OCI-LY1 (cell line): ENCODE results near the gene DOCK10.
A peak's percentile ranks its signal among the peaks of the same experiment; 100 is the strongest.

Experiments used
- H2AFZ ChIP-seq: fragments of 200-600 bp; sonication (generic), shearing (Covaris generic); 2 replicates; pipeline ENCODE4 v1.6.0; 2014; ENCODE audit warnings: antibody characterized with exemption, mild to moderate bottlenecking, low read length
- H3F3A ChIP-seq: fragments of 200-600 bp; sonication (generic), shearing (Covaris generic); 2 replicates; pipeline ENCODE4 v1.6.0; 2014; ENCODE audit warnings: mild to moderate bottlenecking, antibody characterized with exemption, low read length, moderate library complexity; ENCODE audit not compliant: insufficient read depth
- H3K27ac ChIP-seq: fragments of 200-600 bp; sonication (generic); 2 replicates; pipeline ENCODE4 v1.5.1; 2014; ENCODE audit warnings: low read length, mixed run types, mild to moderate bottlenecking, low read depth; ENCODE audit not compliant: poor library complexity, severe bottlenecking
- H3K27me3 ChIP-seq: fragments of 200-600 bp; sonication (generic); 2 replicates; pipeline ENCODE4 v1.6.0; 2014; ENCODE audit warnings: antibody characterized with exemption, mild to moderate bottlenecking, low read length, moderate library complexity; ENCODE audit not compliant: insufficient read depth
- H3K36me3 ChIP-seq: fragments of 200-600 bp; sonication (generic); 2 replicates; pipeline ENCODE4 v1.6.1; 2014; ENCODE audit warnings: mild to moderate bottlenecking, antibody characterized with exemption, low read length, moderate library complexity, mixed read lengths; ENCODE audit not compliant: insufficient read depth
- H3K4me1 ChIP-seq: fragments of 200-600 bp; sonication (generic); 2 replicates; pipeline ENCODE4 v1.5.1; 2014; ENCODE audit warnings: mild to moderate bottlenecking, low read length, moderate library complexity; ENCODE audit not compliant: insufficient read depth, severe bottlenecking
- H3K4me2 ChIP-seq: fragments of 200-600 bp; sonication (generic), shearing (Covaris generic); 2 replicates; pipeline ENCODE4 v1.6.1; 2014; ENCODE audit warnings: low read length
- H3K4me3 ChIP-seq: fragments of 200-600 bp; sonication (generic); 2 replicates; pipeline ENCODE4 v1.5.1; 2014; ENCODE audit warnings: low read length, low read depth, mild to moderate bottlenecking, mixed read lengths; ENCODE audit not compliant: poor library complexity, severe bottlenecking
- H3K79me2 ChIP-seq: fragments of 200-600 bp; shearing (Covaris generic); 2 replicates; pipeline ENCODE4 v1.6.1; 2016; ENCODE audit warnings: mixed run types, low read length, mixed read lengths; ENCODE audit not compliant: insufficient read depth
- H3K9ac ChIP-seq: fragments of 200-600 bp; sonication (generic), shearing (Covaris generic); 2 replicates; pipeline ENCODE4 v1.6.1; 2014; ENCODE audit warnings: mild to moderate bottlenecking, low read length, mixed read lengths
- H3K9me2 ChIP-seq: fragments of 200-600 bp; sonication (generic), shearing (Covaris generic); 2 replicates; pipeline ENCODE4 v1.6.1; 2014; ENCODE audit warnings: low read depth, mild to moderate bottlenecking, low read length, mixed read lengths
- H3K9me3 ChIP-seq: fragments of 200-600 bp; shearing (Covaris generic); 2 replicates; pipeline ENCODE4 v1.6.1; 2014; ENCODE audit warnings: low read length, mixed read lengths
- H4K20me1 ChIP-seq: fragments of 200-600 bp; sonication (generic), shearing (Covaris generic); 2 replicates; pipeline ENCODE4 v1.6.0; 2016; ENCODE audit warnings: mild to moderate bottlenecking, low read length; ENCODE audit not compliant: insufficient read depth
- EZH2 ChIP-seq: fragments of 200-600 bp; sonication (generic), shearing (Covaris generic); IDR thresholded peaks from 2 replicates; pipeline ENCODE4 v1.8.0; 2017; ENCODE audit warnings: borderline replicate concordance, mixed run types, mild to moderate bottlenecking, antibody characterized with exemption, low read length, moderate library complexity, mixed read lengths
- TF ChIP-seq, protein P1 (sequence below): fragments of 200-600 bp; sonication (generic), shearing (Covaris generic); IDR thresholded peaks from 2 replicates; pipeline ENCODE4 v1.5.1; 2017; ENCODE audit warnings: mild to moderate bottlenecking, antibody characterized with exemption, low read length, moderate library complexity, mixed read lengths

DOCK10 gene

DNA sequence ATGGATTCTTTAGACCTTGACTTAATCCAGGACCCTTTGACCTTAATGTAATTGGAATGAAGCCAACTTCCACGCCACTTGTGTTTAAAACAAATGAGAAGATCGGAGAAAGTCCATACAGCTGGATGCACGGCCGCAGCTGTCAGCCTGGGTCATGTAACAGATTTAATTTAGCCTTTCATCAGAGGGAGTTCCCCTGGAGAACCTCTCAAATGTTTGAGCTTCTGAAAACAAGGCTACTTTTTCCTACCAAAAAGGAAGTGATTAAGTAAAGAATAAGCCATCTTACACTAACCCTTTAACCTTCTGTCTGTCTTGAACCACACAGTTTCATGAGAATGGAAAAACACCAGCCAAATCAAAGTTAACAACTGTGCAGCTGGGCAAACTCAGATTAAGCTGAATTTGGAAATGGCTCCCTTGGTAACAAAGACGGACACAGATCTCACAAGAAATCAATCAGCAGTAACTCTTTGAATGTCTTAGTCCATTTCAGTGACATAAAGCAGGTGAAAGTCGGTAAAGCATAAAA is 103.6 kb downstream of the DOCK10 start:
- peak overlapping the region; percentile 68 for H3K27ac ChIP-seq
- no peaks in the 10 kb centered on the region for H4K20me1 ChIP-seq
- TF ChIP-seq EZH2, result no peak
- TF ChIP-seq, protein P1, sequence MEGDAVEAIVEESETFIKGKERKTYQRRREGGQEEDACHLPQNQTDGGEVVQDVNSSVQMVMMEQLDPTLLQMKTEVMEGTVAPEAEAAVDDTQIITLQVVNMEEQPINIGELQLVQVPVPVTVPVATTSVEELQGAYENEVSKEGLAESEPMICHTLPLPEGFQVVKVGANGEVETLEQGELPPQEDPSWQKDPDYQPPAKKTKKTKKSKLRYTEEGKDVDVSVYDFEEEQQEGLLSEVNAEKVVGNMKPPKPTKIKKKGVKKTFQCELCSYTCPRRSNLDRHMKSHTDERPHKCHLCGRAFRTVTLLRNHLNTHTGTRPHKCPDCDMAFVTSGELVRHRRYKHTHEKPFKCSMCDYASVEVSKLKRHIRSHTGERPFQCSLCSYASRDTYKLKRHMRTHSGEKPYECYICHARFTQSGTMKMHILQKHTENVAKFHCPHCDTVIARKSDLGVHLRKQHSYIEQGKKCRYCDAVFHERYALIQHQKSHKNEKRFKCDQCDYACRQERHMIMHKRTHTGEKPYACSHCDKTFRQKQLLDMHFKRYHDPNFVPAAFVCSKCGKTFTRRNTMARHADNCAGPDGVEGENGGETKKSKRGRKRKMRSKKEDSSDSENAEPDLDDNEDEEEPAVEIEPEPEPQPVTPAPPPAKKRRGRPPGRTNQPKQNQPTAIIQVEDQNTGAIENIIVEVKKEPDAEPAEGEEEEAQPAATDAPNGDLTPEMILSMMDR, result no peak
- no peaks in the 10 kb centered on the region for H3K36me3 ChIP-seq
- no peak overlapping the region for H3K4me3 ChIP-seq
- H3K4me2 ChIP-seq, result peak overlapping the region; percentile 43
- no peak overlapping the region for H3K9ac ChIP-seq
- no peaks in the 10 kb centered on the region for H3F3A ChIP-seq
- H3K9me3 ChIP-seq, result no peaks in the 10 kb centered on the region
- no peaks in the 10 kb centered on the region for H3K9me2 ChIP-seq
- H3K27me3 ChIP-seq, result no peaks in the 10 kb centered on the region
- H3K79me2 ChIP-seq, result no peaks in the 10 kb centered on the region
- H3K4me1 ChIP-seq, result peaks cover 39% of the 10 kb centered on the region
- no peak overlapping the region for H2AFZ ChIP-seq

DNA sequence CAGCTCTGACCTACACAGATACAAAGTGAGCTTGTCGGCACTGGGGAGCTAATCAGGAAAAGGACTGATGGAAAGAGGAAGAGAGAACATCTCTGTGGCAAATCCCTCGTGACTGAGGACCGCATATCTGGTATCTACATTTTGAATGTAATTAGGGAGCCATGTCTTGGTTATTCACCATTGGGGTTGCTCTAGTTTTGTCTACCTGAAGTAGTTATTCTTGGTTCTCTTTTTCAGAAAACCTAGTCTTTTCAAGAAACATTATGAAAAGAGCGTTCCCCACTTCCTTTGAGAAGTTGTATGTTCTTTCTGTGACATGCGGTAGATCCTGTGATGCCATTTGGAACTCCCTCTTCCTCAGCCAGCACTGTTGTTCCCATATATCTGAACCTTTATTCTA is 104.4 kb downstream of the DOCK10 start:
- Histone ChIP-seq H3K79me2 (no peaks in the 10 kb centered on the region), H4K20me1 (no peaks in the 10 kb centered on the region), H3K4me2 (peak overlapping the region; percentile 43)

DNA sequence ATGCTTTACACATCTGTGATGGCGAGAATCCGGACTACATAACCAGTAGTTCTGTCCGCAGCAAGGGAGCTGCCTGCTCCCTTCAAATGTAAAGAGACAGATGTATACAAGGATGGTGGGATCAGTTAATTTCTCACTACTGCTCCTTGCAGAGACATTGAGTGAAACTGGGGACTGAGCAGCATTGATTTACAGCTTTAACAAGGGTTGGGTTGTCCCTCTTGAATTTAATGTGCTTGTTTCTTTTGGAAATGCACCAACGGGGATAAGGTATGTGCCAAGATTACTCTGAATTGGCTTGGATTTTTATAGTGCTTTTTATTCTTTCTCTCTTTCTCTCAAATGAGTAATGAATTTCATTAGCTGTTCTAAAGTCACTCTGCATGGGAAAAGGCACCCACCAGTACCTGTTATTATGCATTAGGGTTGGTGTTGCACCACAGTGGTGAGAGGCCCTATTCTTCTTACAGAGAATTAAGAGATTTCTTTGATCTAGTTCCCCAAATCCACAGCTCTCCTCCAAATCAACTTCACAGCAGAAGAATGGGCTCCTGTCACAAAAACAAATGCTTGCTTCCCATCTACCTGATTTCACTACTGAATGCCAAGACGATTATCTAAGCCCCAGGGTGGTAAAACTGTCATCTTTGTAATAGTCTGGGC is 107.6 kb downstream of the DOCK10 start:
- Histone ChIP-seq H3K36me3 (no peaks in the 10 kb centered on the region), H3K4me1 (peaks cover 22% of the 10 kb centered on the region), H3K4me2 (no peak overlapping the region), H3K27me3 (no peaks in the 10 kb centered on the region), H4K20me1 (no peaks in the 10 kb centered on the region), H3F3A (no peaks in the 10 kb centered on the region), H3K27ac (no peak overlapping the region), H3K4me3 (no peak overlapping the region), H3K9me3 (no peaks in the 10 kb centered on the region), H2AFZ (no peak overlapping the region), H3K9me2 (no peaks in the 10 kb centered on the region), H3K9ac (no peak overlapping the region), H3K79me2 (no peaks in the 10 kb centered on the region)
- TF ChIP-seq, protein P1, result no peak
- no peak for TF ChIP-seq EZH2

More for the DNA sequence above, 104.4 kb downstream of the DOCK10 start:
- Histone ChIP-seq H3K27me3 (no peaks in the 10 kb centered on the region), H3K27ac (peak overlapping the region; percentile 68), H3F3A (no peaks in the 10 kb centered on the region), H3K9ac (no peak overlapping the region), H3K9me2 (no peaks in the 10 kb centered on the region), H2AFZ (no peak overlapping the region), H3K4me3 (no peak overlapping the region), H3K9me3 (no peaks in the 10 kb centered on the region), H3K4me1 (peaks cover 33% of the 10 kb centered on the region), H3K36me3 (no peaks in the 10 kb centered on the region)
- TF ChIP-seq, protein P1, result no peak
- no peak for TF ChIP-seq EZH2
